ENCODE data around the gene FNIP1. TPM values are rescaled to one million over a fixed set of nuclear protein-coding genes. Genes with fewer than 3 reads are reported as not detected.

The FNIP1 gene
- total RNA-seq, 1 donor from 2014 or later = 35.2 TPM

DNA sequence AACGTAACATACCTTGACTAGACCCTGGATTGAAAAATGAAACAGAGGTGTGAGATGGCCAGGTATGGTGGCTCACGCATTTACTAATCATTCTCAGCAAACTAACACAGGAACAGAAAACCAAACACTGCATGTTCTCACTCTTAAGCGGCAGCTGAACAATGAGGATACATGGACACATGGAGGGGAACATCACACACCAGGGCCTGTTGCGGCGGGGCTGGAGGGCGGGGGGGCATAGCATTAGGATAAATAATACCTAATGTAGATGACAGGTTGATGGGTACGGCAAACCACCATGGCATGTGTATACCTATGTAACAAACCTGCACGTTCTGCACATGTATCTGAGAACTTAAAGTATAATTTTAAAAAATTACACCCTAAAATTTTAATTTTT lies 177.7 kb downstream of the FNIP1 start:
- no peak for DNase-seq (ENCODE audit: low read depth)
- H3K4me3 ChIP-seq (ENCODE audit: low read depth, low read length) = no peak overlapping the region
- TF ChIP-seq, protein P1, sequence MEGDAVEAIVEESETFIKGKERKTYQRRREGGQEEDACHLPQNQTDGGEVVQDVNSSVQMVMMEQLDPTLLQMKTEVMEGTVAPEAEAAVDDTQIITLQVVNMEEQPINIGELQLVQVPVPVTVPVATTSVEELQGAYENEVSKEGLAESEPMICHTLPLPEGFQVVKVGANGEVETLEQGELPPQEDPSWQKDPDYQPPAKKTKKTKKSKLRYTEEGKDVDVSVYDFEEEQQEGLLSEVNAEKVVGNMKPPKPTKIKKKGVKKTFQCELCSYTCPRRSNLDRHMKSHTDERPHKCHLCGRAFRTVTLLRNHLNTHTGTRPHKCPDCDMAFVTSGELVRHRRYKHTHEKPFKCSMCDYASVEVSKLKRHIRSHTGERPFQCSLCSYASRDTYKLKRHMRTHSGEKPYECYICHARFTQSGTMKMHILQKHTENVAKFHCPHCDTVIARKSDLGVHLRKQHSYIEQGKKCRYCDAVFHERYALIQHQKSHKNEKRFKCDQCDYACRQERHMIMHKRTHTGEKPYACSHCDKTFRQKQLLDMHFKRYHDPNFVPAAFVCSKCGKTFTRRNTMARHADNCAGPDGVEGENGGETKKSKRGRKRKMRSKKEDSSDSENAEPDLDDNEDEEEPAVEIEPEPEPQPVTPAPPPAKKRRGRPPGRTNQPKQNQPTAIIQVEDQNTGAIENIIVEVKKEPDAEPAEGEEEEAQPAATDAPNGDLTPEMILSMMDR (IDR thresholded peaks at IDR 0.05; ENCODE audit: insufficient read depth, low read length, poor library complexity, severe bottlenecking) = no peak
- H3K36me3 ChIP-seq (ENCODE audit: control insufficient read depth, insufficient read depth, low read length) = no peaks in the 10 kb centered on the region
- no peaks in the 10 kb centered on the region for H3K27me3 ChIP-seq (ENCODE audit: control insufficient read depth, insufficient read depth, low read length)

DNA sequence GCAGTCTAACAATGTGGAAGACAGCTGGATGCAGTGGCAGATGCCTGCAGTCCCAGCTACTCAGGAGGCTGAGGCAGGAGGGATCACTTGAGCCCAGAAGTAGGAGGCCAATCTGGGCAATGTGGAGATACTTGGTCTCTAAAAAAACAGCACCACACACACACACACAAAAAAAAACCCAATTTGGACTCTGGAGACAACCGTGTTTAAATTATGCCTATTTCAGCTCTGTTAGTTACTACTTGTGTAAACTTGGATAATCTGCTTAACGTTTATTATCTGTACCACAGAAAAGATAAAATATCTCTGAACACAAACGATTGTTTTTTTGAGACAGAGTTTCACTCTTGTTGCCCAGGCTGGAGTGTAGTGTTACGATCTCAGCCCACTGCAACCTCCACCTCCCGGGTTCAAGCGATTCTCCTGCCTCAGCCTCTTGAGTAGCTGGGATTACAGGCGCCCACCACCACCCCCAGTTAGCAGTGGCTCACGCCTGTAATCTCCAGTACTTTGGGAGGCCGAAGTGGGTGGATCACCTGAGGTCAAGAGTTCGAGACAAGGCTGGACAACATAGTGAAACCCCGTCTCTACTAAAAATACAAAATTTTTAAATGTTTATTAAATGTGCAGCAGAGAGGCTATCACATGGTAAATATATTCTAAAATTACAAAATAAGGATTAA lies 179.5 kb downstream of the FNIP1 start:
- no peak overlapping the region for H3K4me3 ChIP-seq (ENCODE audit: low read depth, low read length)
- TF ChIP-seq, protein P1 (IDR thresholded peaks at IDR 0.05; ENCODE audit: insufficient read depth, low read length, poor library complexity, severe bottlenecking) = no peak
- H3K36me3 ChIP-seq (ENCODE audit: control insufficient read depth, insufficient read depth, low read length) = no peaks in the 10 kb centered on the region
- no peaks in the 10 kb centered on the region for H3K27me3 ChIP-seq (ENCODE audit: control insufficient read depth, insufficient read depth, low read length)
- DNase-seq (ENCODE audit: low read depth) = no peak

DNA sequence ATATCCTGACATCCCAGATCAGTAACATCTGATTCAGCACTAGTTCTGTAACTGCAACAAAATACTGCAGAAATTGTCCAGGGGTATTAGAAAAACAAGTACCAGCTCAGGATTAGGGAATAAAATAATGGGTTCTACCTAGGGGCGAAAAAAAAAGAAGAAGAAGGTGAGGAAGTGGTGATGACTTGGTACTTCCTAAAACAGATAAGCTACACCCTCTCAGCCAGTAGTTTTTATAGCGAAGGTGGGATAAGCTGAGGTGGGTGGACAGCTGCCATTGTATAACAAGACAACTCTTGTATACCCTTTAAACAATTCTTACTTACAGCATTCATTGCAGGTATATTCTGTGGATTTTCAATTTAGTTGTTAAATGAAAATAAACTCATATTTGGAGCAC lies 180.9 kb downstream of the FNIP1 start:
- Histone ChIP-seq H3K36me3 (ENCODE audit: control insufficient read depth, insufficient read depth, low read length) (no peaks in the 10 kb centered on the region), H3K4me3 (ENCODE audit: low read depth, low read length) (no peak overlapping the region), H3K27me3 (ENCODE audit: control insufficient read depth, insufficient read depth, low read length) (no peaks in the 10 kb centered on the region)
- TF ChIP-seq, protein P1 (IDR thresholded peaks at IDR 0.05; ENCODE audit: insufficient read depth, low read length, poor library complexity, severe bottlenecking) = no peak
- no peak for DNase-seq (ENCODE audit: low read depth)

DNA sequence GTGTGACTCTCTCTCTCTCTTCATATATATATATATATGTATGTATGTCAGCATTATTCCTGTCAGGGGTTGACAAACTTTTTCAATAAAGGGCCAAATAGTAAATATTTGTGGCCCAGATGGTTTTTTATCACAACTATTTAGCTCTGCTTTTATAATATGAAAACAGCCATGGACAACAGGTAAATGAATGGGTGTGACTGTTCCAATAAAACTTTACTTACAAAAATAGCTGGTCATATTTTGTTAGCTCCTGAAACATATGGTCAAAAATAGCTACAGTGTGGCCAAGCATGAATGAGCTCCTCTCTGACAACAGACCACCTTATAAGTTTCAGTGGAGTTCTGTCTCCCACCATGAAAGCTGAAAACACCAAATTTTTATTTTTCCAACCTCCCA lies 183.4 kb downstream of the FNIP1 start:
- Histone ChIP-seq H3K4me3 (ENCODE audit: low read depth, low read length) (no peak overlapping the region), H3K27me3 (ENCODE audit: control insufficient read depth, insufficient read depth, low read length) (no peaks in the 10 kb centered on the region), H3K36me3 (ENCODE audit: control insufficient read depth, insufficient read depth, low read length) (no peaks in the 10 kb centered on the region)
- TF ChIP-seq, protein P1 (IDR thresholded peaks at IDR 0.05; ENCODE audit: insufficient read depth, low read length, poor library complexity, severe bottlenecking) = no peak
- DNase-seq (ENCODE audit: low read depth) = no peak

DNA sequence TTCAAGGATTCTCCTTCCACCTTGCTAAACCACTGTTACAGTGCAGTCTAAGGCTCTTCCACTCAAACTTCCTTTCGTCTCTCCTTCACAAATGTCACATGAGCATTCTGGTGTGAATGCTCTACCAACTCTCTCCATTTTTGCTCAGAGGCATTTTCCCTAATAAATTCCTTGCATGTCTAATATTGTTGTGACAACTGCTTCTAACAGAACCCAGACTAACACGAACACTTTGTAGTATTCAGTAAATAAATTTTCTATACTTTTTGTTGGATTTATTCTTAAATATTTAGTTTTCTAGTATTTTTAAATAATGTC lies 185.8 kb downstream of the FNIP1 start:
- DNase-seq (ENCODE audit: low read depth) = no peak
- Histone ChIP-seq H3K27me3 (ENCODE audit: control insufficient read depth, insufficient read depth, low read length) (no peaks in the 10 kb centered on the region), H3K4me3 (ENCODE audit: low read depth, low read length) (no peak overlapping the region), H3K36me3 (ENCODE audit: control insufficient read depth, insufficient read depth, low read length) (no peaks in the 10 kb centered on the region)
- TF ChIP-seq, protein P1 (IDR thresholded peaks at IDR 0.05; ENCODE audit: insufficient read depth, low read length, poor library complexity, severe bottlenecking) = no peak

Measured in kidney epithelial cell (primary cell).